Activated naive CD4-positive, alpha-beta T cell treated with Interleukin-2 at 50 U/mL for 16 hours (primary cell): ENCODE data around the gene KRT80.

Experiments
- DNase-seq: peaks from one replicate; pipeline ENCODE4 v3.0.0-alpha.2; 2020

Gene KRT80

GRCh38 chr12:52210925-52211650 is 19.3 kb upstream of the KRT80 start:
- no peak for DNase-seq

- no peak for DNase-seq
Observed at GRCh38 chr12:52210186-52210924, 18.5 kb upstream of the KRT80 start.

- DNase-seq: no peak
Observed at GRCh38 chr12:52209321-52209720, 17.5 kb upstream of the KRT80 start.

- no peak for DNase-seq
Observed at GRCh38 chr12:52208424-52209165, 16.8 kb upstream of the KRT80 start.

- no peak for DNase-seq
Observed at GRCh38 chr12:52207895-52208294, 16.1 kb upstream of the KRT80 start.

GRCh38 chr12:52207106-52207505 is 15.3 kb upstream of the KRT80 start:
- DNase-seq: no peak

GRCh38 chr12:52206304-52207040 is 14.7 kb upstream of the KRT80 start:
- no peak for DNase-seq

GRCh38 chr12:52205612-52206303 is 13.9 kb upstream of the KRT80 start:
- DNase-seq: no peak

GRCh38 chr12:52204931-52205505 is 13.2 kb upstream of the KRT80 start:
- no peak for DNase-seq

- no peak for DNase-seq
Observed at GRCh38 chr12:52204095-52204930, 12.5 kb upstream of the KRT80 start.

GRCh38 chr12:52203079-52203921 is 11.5 kb upstream of the KRT80 start:
- peak; percentile 6 for DNase-seq

- peak; percentile 6 for DNase-seq
Observed at GRCh38 chr12:52202361-52203078, 10.7 kb upstream of the KRT80 start.

GRCh38 chr12:52201451-52201839 is 9.6 kb upstream of the KRT80 start:
- no peak for DNase-seq

- no peak for DNase-seq
Observed at GRCh38 chr12:52200781-52201450, 9.1 kb upstream of the KRT80 start.

- DNase-seq: no peak
Observed at GRCh38 chr12:52200086-52200780, 8.4 kb upstream of the KRT80 start.

- no peak for DNase-seq
Observed at GRCh38 chr12:52199294-52199919, 7.6 kb upstream of the KRT80 start.

- DNase-seq: no peak
Observed at GRCh38 chr12:52198454-52199215, 6.8 kb upstream of the KRT80 start.
